ENCODE data around the gene CCNC.

DNA sequence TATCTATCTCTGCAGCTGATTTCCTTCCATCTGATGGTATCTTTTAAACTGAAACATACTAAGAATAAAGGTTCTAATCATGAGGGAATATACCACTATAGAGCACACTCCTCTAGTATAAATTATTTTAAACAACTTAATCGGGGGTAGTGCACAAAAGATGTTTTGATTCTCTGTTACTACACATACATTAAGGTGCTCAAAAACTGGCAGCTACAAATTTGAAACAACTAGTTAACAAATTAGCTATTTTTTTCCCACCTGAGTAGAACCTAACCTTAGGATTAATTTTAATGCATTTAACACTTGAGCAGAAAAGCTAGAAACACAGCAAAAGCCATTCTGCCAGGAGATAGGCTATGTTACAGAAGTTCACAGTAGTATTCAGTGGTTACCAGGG is 23.0 kb downstream of the CCNC start:
- TF ChIP-seq, protein P1, sequence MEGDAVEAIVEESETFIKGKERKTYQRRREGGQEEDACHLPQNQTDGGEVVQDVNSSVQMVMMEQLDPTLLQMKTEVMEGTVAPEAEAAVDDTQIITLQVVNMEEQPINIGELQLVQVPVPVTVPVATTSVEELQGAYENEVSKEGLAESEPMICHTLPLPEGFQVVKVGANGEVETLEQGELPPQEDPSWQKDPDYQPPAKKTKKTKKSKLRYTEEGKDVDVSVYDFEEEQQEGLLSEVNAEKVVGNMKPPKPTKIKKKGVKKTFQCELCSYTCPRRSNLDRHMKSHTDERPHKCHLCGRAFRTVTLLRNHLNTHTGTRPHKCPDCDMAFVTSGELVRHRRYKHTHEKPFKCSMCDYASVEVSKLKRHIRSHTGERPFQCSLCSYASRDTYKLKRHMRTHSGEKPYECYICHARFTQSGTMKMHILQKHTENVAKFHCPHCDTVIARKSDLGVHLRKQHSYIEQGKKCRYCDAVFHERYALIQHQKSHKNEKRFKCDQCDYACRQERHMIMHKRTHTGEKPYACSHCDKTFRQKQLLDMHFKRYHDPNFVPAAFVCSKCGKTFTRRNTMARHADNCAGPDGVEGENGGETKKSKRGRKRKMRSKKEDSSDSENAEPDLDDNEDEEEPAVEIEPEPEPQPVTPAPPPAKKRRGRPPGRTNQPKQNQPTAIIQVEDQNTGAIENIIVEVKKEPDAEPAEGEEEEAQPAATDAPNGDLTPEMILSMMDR (IDR thresholded peaks at IDR 0.05): no peak
- no peak for TF ChIP-seq POLR2A (IDR thresholded peaks at IDR 0.05)

Measured in right lobe of liver (tissue), 4 donors.